HepG2 (cell line): ENCODE measurements around the gene TTN.

Experiments
- CSRNP2 ChIP-seq: sonication (generic); formaldehyde crosslinking; conservative IDR thresholded peaks from 2 replicates; pipeline ENCODE4 v1.8.0; 2022; ENCODE audit warnings: low read depth, missing genetic modification reagents
- CTCF ChIP-seq: sonication (generic); formaldehyde crosslinking; IDR thresholded peaks from 2 replicates; pipeline ENCODE4 v1.5.0; 2020; ENCODE audit warnings: mild to moderate bottlenecking, missing genetic modification reagents, moderate library complexity
- HCFC1 ChIP-seq: fragments of 150-350 bp; IDR thresholded peaks from 2 replicates; pipeline ENCODE4 v1.6.1; 2014; ENCODE audit warnings: low read depth, low read length
- NFE2 ChIP-seq: sonication (generic); formaldehyde crosslinking; IDR thresholded peaks from 2 replicates; pipeline ENCODE4 v1.4.0; 2020; ENCODE audit warnings: missing genetic modification reagents
- NR1H2 ChIP-seq: sonication (generic); formaldehyde crosslinking; IDR thresholded peaks from 2 replicates; pipeline ENCODE4 v1.8.1; 2022; ENCODE audit warnings: low read depth, missing genetic modification reagents, borderline replicate concordance
- NR2C2 ChIP-seq: sonication (generic); formaldehyde crosslinking; IDR thresholded peaks from 2 replicates; pipeline ENCODE4 v1.4.0; 2020; ENCODE audit warnings: missing genetic modification reagents, mild to moderate bottlenecking, moderate library complexity, borderline replicate concordance
- POLR2A ChIP-seq, 2 experiments: IDR thresholded peaks; 2 replicates each; pipeline ENCODE4 v1.6.1; 2011; ENCODE audit warnings: low read depth in 2 of 2, low read length in 2 of 2, mild to moderate bottlenecking in 1 of 2, moderate library complexity in 1 of 2; ENCODE audit not compliant: insufficient read depth in 1 of 2
- RELA ChIP-seq: sonication (generic); formaldehyde crosslinking; IDR thresholded peaks from 2 replicates; pipeline ENCODE4 v1.4.0; 2020; ENCODE audit warnings: missing genetic modification reagents
- ZFX ChIP-seq: sonication (generic); formaldehyde crosslinking; IDR thresholded peaks from 2 replicates; pipeline ENCODE4 v1.4.0; 2020; ENCODE audit warnings: mild to moderate bottlenecking, low read depth, missing genetic modification reagents, moderate library complexity
- ZNF121 ChIP-seq: sonication (generic); formaldehyde crosslinking; IDR thresholded peaks from 2 replicates; pipeline ENCODE4 v1.5.0; 2020; ENCODE audit warnings: mild to moderate bottlenecking, missing genetic modification reagents
- ZNF143 ChIP-seq: sonication (generic); formaldehyde crosslinking; IDR thresholded peaks from 2 replicates; pipeline ENCODE4 v1.4.0; 2020; ENCODE audit warnings: missing genetic modification reagents
- ZNF788 ChIP-seq: sonication (generic); formaldehyde crosslinking; IDR thresholded peaks from 2 replicates; pipeline ENCODE4 v1.5.0; 2020; ENCODE audit warnings: mild to moderate bottlenecking, missing genetic modification reagents, borderline replicate concordance

- TF ChIP-seq ZNF143 (CRISPR knock-in tag) (no peak), NFE2 (CRISPR knock-in tag) (no peak), CSRNP2 (no peak), ZNF788 (no peak), POLR2A (IDR thresholded peaks at IDR 0.05; ENCODE audit: insufficient read depth in 1 of 2, low read depth in 2 of 2, low read length in 2 of 2) (no peak), CTCF (CRISPR knock-in tag) (no peak), NR1H2 (CRISPR knock-in tag) (no peak), NR2C2 (no peak; the same call in 1 of the 2 replicates), HCFC1 (no peak), ZNF121 (CRISPR knock-in tag) (no peak), ZFX (CRISPR knock-in tag) (no peak), RELA (CRISPR knock-in tag) (no peak)
Observed at GRCh38 chr2:178477443-178478129, 329.6 kb downstream of the TTN start.
